ENCODE measurements around the gene CCDC171. TPM values are rescaled to one million over a fixed set of nuclear protein-coding genes. Genes with fewer than 3 reads are reported as not detected.

Gene CCDC171
- total and polyA plus RNA-seq, 2 donors from 2014 or later: 1.2 to 5.1 TPM

GRCh38 chr9:15763371-15763770, 210.5 kb downstream of the CCDC171 start:
- intact Hi-C loops (cut with DNase I): no loop called here
- TF ChIP-seq CTCF (IDR thresholded peaks at IDR 0.05; ENCODE audit: borderline replicate concordance, extremely low read depth, insufficient read depth): no peak
- DNase-seq (no peak), FAIRE-seq (no peak)
- Histone ChIP-seq H3K27ac (ENCODE audit: low read depth in 2 of 2, low read length in 2 of 2) (no peak overlapping the region), H3K27me3 (ENCODE audit: control insufficient read depth, insufficient read depth, low read length) (no peaks in the 10 kb centered on the region), H3K4me3 (ENCODE audit: low read length in 3 of 3) (no peak overlapping the region), H3K4me1 (ENCODE audit: control insufficient read depth in 2 of 3, insufficient read depth in 2 of 3, low read depth in 1 of 3, low read length in 3 of 3) (no peaks in the 10 kb centered on the region), H3K9me3 (ENCODE audit: control insufficient read depth in 2 of 3, insufficient read depth in 1 of 3, low read length in 3 of 3) (no peaks in the 10 kb centered on the region), H3K36me3 (ENCODE audit: control insufficient read depth in 2 of 3, insufficient read depth in 3 of 3, low read length in 3 of 3) (no peaks in the 10 kb centered on the region), H3K9ac (ENCODE audit: low read length in 3 of 3) (no peak overlapping the region)

- no peaks in the 10 kb centered on the region for H3K27me3 ChIP-seq (ENCODE audit: control insufficient read depth, insufficient read depth, low read length)
- no peaks in the 10 kb centered on the region for H3K36me3 ChIP-seq (ENCODE audit: control insufficient read depth in 2 of 3, insufficient read depth in 3 of 3, low read length in 3 of 3)
- no peak overlapping the region for H3K4me3 ChIP-seq (ENCODE audit: low read length in 3 of 3)
- no peaks in the 10 kb centered on the region for H3K4me1 ChIP-seq (ENCODE audit: control insufficient read depth in 2 of 3, insufficient read depth in 2 of 3, low read depth in 1 of 3, low read length in 3 of 3)
- TF ChIP-seq CTCF (IDR thresholded peaks at IDR 0.05; ENCODE audit: borderline replicate concordance, extremely low read depth, insufficient read depth): no peak
- H3K9ac ChIP-seq (ENCODE audit: low read length in 3 of 3): no peak overlapping the region
- FAIRE-seq: no peak
- no peak for DNase-seq
- H3K9me3 ChIP-seq (ENCODE audit: control insufficient read depth in 2 of 3, insufficient read depth in 1 of 3, low read length in 3 of 3): no peaks in the 10 kb centered on the region
- no peak overlapping the region for H3K27ac ChIP-seq (ENCODE audit: low read depth in 2 of 2, low read length in 2 of 2)
- intact Hi-C loops (cut with DNase I): no loop called here
Measured at GRCh38 chr9:15764131-15764530, 211.3 kb downstream of the CCDC171 start.

DNA sequence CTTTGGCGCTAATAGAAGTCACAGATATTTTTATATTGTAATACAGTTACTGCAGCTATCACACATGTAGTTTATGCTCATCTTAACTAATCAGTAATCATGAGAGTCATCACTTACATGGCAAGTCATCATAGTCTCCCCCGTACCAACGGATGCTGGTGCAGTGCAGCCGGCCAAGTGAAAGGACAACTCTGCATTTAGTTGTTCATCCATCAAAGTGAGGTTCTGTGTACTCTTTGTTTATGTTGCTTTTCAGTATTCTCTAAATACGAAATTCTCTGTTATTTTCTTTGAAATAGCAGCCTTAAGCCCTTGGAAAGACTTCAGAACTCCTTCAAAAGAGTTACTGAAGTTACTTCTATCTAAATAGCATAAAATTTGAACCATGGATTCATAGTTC, 216.7 kb downstream of the CCDC171 start:
- FAIRE-seq: no peak
- no peaks in the 10 kb centered on the region for H3K9me3 ChIP-seq (ENCODE audit: control insufficient read depth in 2 of 3, insufficient read depth in 1 of 3, low read length in 3 of 3)
- no peak overlapping the region for H3K9ac ChIP-seq (ENCODE audit: low read length in 3 of 3)
- H3K27me3 ChIP-seq (ENCODE audit: control insufficient read depth, insufficient read depth, low read length): no peaks in the 10 kb centered on the region
- H3K4me1 ChIP-seq (ENCODE audit: control insufficient read depth in 2 of 3, insufficient read depth in 2 of 3, low read depth in 1 of 3, low read length in 3 of 3): no peaks in the 10 kb centered on the region
- TF ChIP-seq CTCF (IDR thresholded peaks at IDR 0.05; ENCODE audit: borderline replicate concordance, extremely low read depth, insufficient read depth): no peak
- no peak for DNase-seq
- H3K4me3 ChIP-seq (ENCODE audit: low read length in 3 of 3): no peak overlapping the region
- intact Hi-C loops (cut with DNase I): no loop called here
- no peaks in the 10 kb centered on the region for H3K36me3 ChIP-seq (ENCODE audit: control insufficient read depth in 2 of 3, insufficient read depth in 3 of 3, low read length in 3 of 3)
- H3K27ac ChIP-seq (ENCODE audit: low read depth in 2 of 2, low read length in 2 of 2): no peak overlapping the region

DNA sequence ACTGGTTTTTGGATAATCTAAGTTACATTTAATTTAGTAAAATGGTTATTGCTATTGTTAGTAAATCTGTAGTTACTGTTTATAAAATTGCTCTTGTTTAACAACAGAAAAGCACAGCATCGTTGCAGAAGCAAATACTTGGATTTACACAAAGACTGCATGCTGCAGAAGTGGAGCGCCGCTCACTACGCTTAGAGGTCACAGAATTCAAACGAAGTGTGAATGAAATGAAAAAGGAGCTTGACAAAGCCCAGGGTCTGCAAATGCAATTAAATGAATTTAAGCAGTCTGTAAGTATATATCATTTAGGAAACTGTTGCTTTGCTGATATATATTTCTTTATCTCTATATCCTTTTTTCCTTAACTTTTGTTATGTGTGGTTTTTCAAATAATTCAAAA, 226.0 kb downstream of the CCDC171 start:
- no peaks in the 10 kb centered on the region for H3K36me3 ChIP-seq (ENCODE audit: control insufficient read depth in 2 of 3, insufficient read depth in 3 of 3, low read length in 3 of 3)
- H3K4me3 ChIP-seq (ENCODE audit: low read length in 3 of 3): no peak overlapping the region
- H3K9ac ChIP-seq (ENCODE audit: low read length in 3 of 3): no peak overlapping the region
- H3K27me3 ChIP-seq (ENCODE audit: control insufficient read depth, insufficient read depth, low read length): no peaks in the 10 kb centered on the region
- DNase-seq (no peak), FAIRE-seq (no peak)
- H3K9me3 ChIP-seq (ENCODE audit: control insufficient read depth in 2 of 3, insufficient read depth in 1 of 3, low read length in 3 of 3): no peaks in the 10 kb centered on the region
- intact Hi-C loops (cut with DNase I): no loop called here
- no peak overlapping the region for H3K27ac ChIP-seq (ENCODE audit: low read depth in 2 of 2, low read length in 2 of 2)
- no peak for TF ChIP-seq CTCF (IDR thresholded peaks at IDR 0.05; ENCODE audit: borderline replicate concordance, extremely low read depth, insufficient read depth)
- H3K4me1 ChIP-seq (ENCODE audit: control insufficient read depth in 2 of 3, insufficient read depth in 2 of 3, low read depth in 1 of 3, low read length in 3 of 3): no peaks in the 10 kb centered on the region

Measured in kidney (tissue), 14 donors.